ENCODE results near the gene USE1.

USE1 gene

DNA sequence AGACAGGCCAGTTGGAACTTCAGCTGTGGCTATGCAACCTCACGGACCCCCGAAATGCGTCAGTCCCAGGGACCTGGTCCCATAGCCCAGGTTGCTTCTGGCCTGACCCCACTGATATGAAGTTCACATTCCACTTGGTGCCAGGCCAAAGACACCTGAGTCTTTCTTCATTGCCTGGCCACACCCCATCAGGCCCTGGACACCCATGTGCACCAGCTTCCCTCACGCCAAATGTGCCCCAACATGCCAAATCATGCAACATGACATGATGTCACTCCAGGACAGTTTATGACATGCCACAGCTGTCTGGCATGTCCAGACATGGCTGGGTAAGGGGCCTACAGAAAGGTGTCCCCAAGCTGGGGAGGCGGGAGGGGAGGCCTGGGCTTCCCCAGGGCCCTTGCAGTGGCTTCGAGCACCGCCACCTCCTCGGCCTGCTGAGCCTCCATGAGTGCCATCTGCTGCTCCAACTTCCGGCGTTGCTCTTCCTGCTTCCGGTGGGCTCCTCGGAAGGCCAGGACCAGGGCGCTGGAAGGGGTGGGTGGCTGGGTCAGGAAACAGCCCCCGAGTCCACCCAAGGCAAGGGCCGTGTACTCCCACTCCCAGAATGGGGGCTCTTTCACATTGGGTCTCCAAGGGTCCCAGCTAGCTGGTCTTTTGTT is 34.9 kb downstream of the USE1 start:
- Histone ChIP-seq H3K36me3 (ENCODE audit: low read length) (no peaks in the 10 kb centered on the region), H3K79me2 (ENCODE audit: insufficient read depth, low read length) (no peaks in the 10 kb centered on the region), H2AFZ (ENCODE audit: low read depth, low read length, severe bottlenecking) (no peak overlapping the region), H3K4me2 (ENCODE audit: low read depth, low read length, poor library complexity, severe bottlenecking) (no peak overlapping the region), H3K9ac (ENCODE audit: low read length) (no peak overlapping the region), H3K9me2 (replicated peaks; ENCODE audit: insufficient read depth, low read length) (no peaks in the 10 kb centered on the region), H3K9me3 (ENCODE audit: insufficient read depth, low read length) (no peaks in the 10 kb centered on the region), H3F3A (ENCODE audit: insufficient read depth) (peaks cover 10% of the 10 kb centered on the region; the same call in 1 of the 2 replicates), H3K27me3 (ENCODE audit: low read length) (no peaks in the 10 kb centered on the region), H4K20me1 (ENCODE audit: low read depth, low read length) (no peaks in the 10 kb centered on the region), H3K4me3 (ENCODE audit: insufficient read depth, low read length, poor library complexity, severe bottlenecking) (no peak overlapping the region), H3K27ac (ENCODE audit: low read depth, low read length) (no peak overlapping the region)
- TF ChIP-seq CTCF (IDR thresholded peaks at IDR 0.05; ENCODE audit: insufficient read depth, low read length, poor library complexity, severe bottlenecking) (no peak), EZH2phosphoT487 (conservative IDR thresholded peaks at IDR 0.05; ENCODE audit: low read length) (no peak)

GRCh38 chr19:17254636-17255035 is 39.5 kb downstream of the USE1 start:
- H3F3A ChIP-seq (ENCODE audit: insufficient read depth) = no peaks in the 10 kb centered on the region
- no peaks in the 10 kb centered on the region for H3K36me3 ChIP-seq (ENCODE audit: low read length)
- H2AFZ ChIP-seq (ENCODE audit: low read depth, low read length, severe bottlenecking) = no peak overlapping the region
- H3K9ac ChIP-seq (ENCODE audit: low read length) = no peak overlapping the region
- TF ChIP-seq CTCF (IDR thresholded peaks at IDR 0.05; ENCODE audit: insufficient read depth, low read length, poor library complexity, severe bottlenecking) (no peak), EZH2phosphoT487 (conservative IDR thresholded peaks at IDR 0.05; ENCODE audit: low read length) (no peak)
- H4K20me1 ChIP-seq (ENCODE audit: low read depth, low read length) = no peaks in the 10 kb centered on the region
- H3K4me3 ChIP-seq (ENCODE audit: insufficient read depth, low read length, poor library complexity, severe bottlenecking) = no peak overlapping the region
- H3K9me3 ChIP-seq (ENCODE audit: insufficient read depth, low read length) = no peaks in the 10 kb centered on the region
- no peaks in the 10 kb centered on the region for H3K27me3 ChIP-seq (ENCODE audit: low read length)
- H3K27ac ChIP-seq (ENCODE audit: low read depth, low read length) = no peak overlapping the region
- no peaks in the 10 kb centered on the region for H3K9me2 ChIP-seq (replicated peaks; ENCODE audit: insufficient read depth, low read length)
- H3K4me2 ChIP-seq (ENCODE audit: low read depth, low read length, poor library complexity, severe bottlenecking) = no peak overlapping the region
- H3K79me2 ChIP-seq (ENCODE audit: insufficient read depth, low read length) = no peaks in the 10 kb centered on the region

DNA sequence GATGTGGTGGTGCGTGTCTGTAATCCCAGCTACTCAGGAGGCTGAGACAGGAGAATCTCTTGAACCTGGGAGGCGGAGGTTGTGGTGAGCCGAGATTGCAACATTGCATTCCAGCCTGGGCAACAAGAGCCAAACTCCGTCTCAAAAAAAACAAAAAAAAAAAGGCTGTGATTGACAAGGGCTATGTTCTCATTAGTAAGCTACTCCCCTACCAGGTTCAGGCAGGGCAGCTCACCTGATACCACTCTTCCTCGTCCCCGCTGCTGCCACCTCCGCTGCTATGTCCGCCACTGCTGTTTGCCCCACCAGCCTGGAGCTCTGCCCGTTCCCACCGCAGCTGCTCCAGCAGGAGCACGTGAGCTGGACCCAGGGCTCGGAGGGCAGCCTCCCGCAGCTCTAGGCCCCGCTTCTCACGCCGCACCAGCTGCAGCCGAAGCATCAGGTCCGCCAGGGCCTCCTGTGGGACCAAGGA is 40.0 kb downstream of the USE1 start:
- Histone ChIP-seq H3K4me2 (ENCODE audit: low read depth, low read length, poor library complexity, severe bottlenecking) (no peak overlapping the region), H3K79me2 (ENCODE audit: insufficient read depth, low read length) (no peaks in the 10 kb centered on the region), H3K4me3 (ENCODE audit: insufficient read depth, low read length, poor library complexity, severe bottlenecking) (no peak overlapping the region), H3K36me3 (ENCODE audit: low read length) (no peaks in the 10 kb centered on the region), H3K27ac (ENCODE audit: low read depth, low read length) (no peak overlapping the region), H4K20me1 (ENCODE audit: low read depth, low read length) (no peaks in the 10 kb centered on the region), H3F3A (ENCODE audit: insufficient read depth) (no peaks in the 10 kb centered on the region), H3K9me2 (replicated peaks; ENCODE audit: insufficient read depth, low read length) (no peaks in the 10 kb centered on the region), H2AFZ (ENCODE audit: low read depth, low read length, severe bottlenecking) (no peak overlapping the region), H3K27me3 (ENCODE audit: low read length) (no peaks in the 10 kb centered on the region), H3K9me3 (ENCODE audit: insufficient read depth, low read length) (no peaks in the 10 kb centered on the region), H3K9ac (ENCODE audit: low read length) (no peak overlapping the region)
- TF ChIP-seq CTCF (IDR thresholded peaks at IDR 0.05; ENCODE audit: insufficient read depth, low read length, poor library complexity, severe bottlenecking) = no peak
- no peak for TF ChIP-seq EZH2phosphoT487 (conservative IDR thresholded peaks at IDR 0.05; ENCODE audit: low read length)
